Embryonic facial prominence (tissue), 1 donor: ENCODE results near the gene ADAMTS12.

ENCODE experiments used
- DNase-seq: peaks from one replicate; pipeline ENCODE4 v3.0.0-alpha.2; 2016; ENCODE audit errors: extremely low spot score

Gene ADAMTS12

GRCh38 chr5:33761139-33761538, 130.7 kb downstream of the ADAMTS12 start:
- no peak for DNase-seq

DNA sequence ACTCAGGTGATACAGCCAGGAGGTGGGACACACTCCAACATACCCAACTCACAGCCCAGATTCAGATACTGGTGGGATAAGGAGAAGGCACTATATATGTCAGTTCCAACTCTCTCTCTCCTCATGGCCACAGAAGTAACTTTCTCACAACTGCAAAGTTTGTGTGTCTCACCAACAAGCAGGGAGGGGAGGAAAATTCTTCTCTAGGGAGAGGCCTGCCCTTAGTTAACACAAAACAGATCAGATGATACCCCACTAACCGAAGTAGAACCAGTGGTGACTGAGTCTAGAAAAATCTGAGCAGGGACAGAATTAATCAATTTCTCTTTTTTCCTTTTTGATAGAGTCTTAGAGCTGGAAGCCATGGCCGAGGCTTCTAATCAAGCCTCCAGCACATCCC, 133.1 kb downstream of the ADAMTS12 start:
- no peak for DNase-seq

- no peak for DNase-seq
Observed at GRCh38 chr5:33756491-33756890, 135.3 kb downstream of the ADAMTS12 start.

DNA sequence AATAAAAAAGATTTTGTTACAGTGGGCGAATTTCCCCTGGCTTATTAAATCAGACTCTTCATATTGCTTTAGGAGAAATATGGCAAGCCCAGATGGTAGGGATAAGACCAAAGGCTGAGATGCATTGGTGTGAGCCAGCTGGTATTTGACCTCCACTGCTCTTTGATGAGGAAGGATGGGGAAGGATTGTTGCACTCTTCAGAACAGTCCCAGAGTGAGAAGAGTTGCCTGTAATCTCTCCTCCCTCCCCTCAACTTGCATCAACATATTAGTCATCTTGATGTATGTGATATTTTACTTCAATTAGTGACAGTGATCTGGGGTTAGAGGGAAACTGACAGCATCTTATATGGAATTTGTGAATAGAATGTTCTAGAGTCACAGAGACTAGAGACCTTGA, 136.6 kb downstream of the ADAMTS12 start:
- no peak for DNase-seq

GRCh38 chr5:33753704-33754103, 138.1 kb downstream of the ADAMTS12 start:
- DNase-seq: no peak

DNA sequence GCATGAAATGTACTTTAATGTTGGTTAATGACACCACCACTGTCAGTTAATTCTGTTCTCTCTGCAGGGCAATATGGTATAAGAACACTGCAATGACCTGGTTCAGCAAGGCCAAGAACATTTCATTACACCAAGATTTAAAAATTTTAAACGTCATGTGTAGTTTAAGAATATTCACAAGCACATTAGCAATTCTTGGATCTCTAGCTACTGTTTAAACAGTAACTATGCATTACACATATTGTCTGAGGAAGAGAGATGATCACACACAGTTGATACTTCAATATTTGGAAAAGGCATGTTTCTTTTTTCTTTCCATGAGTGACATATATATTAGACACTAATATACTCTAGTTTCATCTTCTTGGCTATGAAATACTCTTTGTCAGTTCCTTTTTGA, 143.0 kb downstream of the ADAMTS12 start:
- DNase-seq: no peak

- no peak for DNase-seq
Observed at GRCh38 chr5:33745101-33745770, 146.6 kb downstream of the ADAMTS12 start.

DNA sequence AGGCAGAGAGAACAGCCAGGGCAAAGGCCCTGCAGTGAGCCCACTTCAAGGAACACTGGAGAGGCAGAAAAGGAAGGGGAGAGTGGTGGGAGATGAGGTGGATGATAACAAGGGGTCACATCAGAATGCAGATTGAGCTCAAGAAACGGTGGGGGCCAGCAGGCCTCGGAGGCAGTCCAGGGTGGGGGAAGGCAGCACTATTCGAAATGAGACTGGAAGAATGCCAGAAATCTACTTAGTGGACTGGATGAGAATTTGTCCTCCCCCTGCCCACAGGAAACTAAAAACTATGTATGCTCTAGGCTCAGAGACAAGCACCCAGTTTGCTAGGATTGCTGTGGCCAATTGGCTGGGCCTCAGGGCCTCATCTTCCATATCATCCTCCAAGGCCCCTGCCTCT, 148.7 kb downstream of the ADAMTS12 start:
- DNase-seq: no peak

DNA sequence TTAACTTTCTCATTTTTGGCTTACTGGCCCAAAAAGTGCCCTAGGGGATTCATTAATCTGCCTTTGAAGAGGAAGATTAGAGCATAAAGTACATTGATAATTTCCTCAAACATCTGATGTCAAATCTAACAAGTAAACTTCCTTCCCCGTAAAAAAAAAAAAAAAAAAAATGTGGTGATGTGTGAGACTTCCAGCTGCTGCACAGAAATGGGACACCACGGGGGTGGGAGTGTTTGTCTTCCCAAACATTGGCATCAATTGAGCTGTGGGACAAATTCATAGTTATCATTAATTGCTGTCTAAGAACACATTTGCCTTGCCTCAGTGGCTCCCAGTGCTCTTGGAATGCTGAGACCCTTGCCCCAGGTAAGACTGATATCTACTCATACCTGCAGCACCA, 149.6 kb downstream of the ADAMTS12 start:
- DNase-seq: no peak

- DNase-seq: no peak
Observed at GRCh38 chr5:33738967-33739366, 152.8 kb downstream of the ADAMTS12 start.

DNA sequence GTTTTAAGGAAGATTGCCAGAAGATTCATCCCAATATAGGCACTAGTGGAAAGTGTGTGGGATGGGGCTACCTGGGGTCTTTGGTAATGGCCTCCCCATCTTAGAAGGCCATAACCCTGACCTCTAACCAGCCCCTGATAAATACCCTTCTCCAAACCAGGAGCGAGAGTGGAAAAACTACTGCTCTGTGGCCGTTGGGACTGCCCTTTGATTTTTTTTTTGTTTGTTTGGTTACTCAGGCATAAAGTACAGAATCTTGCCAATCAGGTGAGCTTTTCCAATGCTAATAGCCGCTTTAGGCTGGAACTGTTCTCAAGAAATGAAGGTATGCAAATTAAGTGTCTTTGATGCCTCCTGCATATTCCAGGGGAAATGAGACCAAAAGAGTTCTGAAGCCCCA, 153.7 kb downstream of the ADAMTS12 start:
- DNase-seq: no peak

GRCh38 chr5:33737697-33738096, 154.1 kb downstream of the ADAMTS12 start:
- DNase-seq: no peak

GRCh38 chr5:33737284-33737683, 154.5 kb downstream of the ADAMTS12 start:
- DNase-seq: no peak

DNA sequence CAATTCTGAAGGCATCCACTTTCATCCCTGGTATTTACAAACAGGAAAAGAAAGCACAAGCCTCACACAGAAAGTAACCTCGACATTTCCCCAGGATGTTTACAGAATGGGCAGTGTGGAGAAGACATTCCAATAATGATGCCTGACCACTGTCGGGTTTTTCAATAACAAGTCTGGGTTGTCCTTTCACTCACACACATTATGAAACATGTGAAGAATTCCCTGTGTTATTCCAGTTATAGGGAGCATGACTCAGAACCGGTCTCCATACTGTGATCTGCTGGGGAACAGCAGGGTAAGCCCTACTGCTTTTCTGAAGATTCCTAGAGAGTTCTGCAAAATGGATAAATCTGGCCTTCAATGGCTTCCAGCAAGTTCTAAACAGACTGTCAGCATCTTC, 155.3 kb downstream of the ADAMTS12 start:
- no peak for DNase-seq

DNA sequence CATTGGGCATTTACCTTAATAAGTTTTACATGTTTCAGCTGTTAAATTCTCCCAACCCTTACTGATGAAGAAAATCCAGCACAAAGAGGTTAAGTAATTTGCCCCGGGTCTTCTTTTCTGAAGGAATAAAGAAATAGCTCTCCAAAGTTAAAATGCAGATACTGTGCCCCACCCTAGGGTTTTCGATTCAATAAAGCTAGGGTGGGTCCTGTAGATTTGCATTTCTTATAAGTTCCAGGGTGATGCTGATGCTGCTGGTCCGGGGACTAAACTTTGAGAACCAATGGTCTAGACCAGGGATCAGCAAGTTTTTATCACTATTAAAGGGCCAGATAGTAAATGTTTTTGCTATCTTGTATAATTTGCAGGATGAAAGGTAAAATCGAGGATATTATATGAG, 156.7 kb downstream of the ADAMTS12 start:
- no peak for DNase-seq

DNA sequence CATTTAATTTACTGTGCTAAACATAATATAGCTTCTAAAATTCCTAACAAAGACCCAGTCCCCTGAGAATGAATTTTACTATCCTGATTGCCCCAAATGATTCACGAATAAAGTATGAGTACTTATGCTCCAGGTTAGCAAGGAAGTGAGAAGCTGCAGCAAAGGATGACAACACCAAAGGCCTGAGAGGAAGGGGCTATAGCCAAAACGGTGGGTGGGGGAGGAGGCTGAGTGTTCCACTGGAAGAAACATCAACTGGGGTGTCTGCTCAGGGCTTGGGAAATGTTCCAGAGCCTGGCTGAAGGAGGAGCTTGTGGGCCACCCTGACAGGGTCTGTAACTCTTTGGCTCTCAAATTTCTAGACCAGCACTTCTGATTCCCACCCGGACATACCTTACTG, 157.3 kb downstream of the ADAMTS12 start:
- DNase-seq: no peak

DNA sequence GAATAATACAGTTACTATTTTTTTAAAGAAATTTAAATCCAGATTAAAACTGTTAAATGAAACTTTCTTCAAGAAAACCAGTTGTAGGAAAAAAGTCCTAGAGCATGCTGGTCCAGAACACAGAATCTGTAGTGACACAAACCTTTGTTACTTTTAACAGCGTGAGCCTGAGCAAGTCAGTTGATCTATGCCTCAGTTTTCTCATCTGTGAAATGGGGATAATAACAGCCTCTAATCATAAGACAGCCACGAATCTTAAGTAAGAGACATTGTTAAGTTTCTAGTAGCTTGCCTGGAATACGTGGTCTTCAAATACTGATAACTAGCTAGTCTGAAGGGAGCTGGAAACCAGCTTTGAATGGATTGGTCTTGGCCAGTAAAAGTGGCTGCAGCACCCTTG, 158.6 kb downstream of the ADAMTS12 start:
- DNase-seq: no peak

- DNase-seq: no peak
Observed at GRCh38 chr5:33726422-33727165, 165.2 kb downstream of the ADAMTS12 start.

- DNase-seq: no peak
Observed at GRCh38 chr5:33725806-33726205, 166.0 kb downstream of the ADAMTS12 start.

GRCh38 chr5:33721491-33722200, 170.1 kb downstream of the ADAMTS12 start:
- DNase-seq: no peak

DNA sequence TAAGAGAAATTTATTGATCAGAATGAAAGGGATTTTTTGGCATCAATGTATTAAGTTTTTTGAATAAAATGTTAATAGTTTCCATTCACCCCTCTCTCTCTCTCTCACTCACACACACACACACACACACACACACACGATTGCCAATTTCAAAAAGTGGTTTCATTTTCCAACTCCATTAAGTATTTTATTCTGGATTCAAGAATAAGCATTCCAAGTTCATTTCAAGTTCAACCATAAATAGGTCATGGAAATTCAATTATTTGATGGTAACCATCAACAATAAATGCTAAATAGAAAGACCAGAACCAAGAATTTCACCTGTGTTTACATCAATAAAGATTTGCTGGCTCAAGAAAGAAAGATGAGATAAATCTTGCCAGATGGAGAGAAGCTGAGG, 171.6 kb downstream of the ADAMTS12 start:
- DNase-seq: no peak

DNA sequence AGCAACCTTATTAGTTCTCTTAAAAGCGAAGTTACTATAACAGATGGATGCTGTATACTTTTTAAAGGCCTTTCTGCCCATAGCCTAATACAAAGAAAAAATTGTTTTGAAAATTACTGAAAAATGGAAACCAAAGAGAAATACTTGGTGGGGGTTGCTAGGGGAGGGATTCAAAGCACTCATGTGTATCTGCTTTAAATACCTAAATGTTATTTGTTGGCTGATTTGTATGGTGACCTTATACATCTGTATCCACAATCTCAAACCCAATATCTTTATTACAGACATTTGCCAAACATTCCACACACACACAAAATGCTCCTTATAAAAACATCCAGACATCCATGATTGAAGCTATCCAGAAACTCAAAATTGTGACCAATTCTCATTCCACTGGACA, 172.0 kb downstream of the ADAMTS12 start:
- DNase-seq: no peak

- DNase-seq: no peak
Observed at GRCh38 chr5:33715661-33716060, 176.1 kb downstream of the ADAMTS12 start.
